HL-60/S4 (cell line): ENCODE data around the gene GALNT12.

ENCODE experiments used
- in situ Hi-C: fragments of 300-500 bp; cut with MboI; formaldehyde crosslinking; loops from 2 replicates; pipeline ENCODE4 v1.14.3; 2022; ENCODE audit warnings: low sequenced_read_pairs

Gene GALNT12

GRCh38 chr9:98781588-98782383 lies 25.7 kb upstream of the GALNT12 start:
- in situ Hi-C loops, result no loop called here

GRCh38 chr9:98783518-98784226 lies 23.8 kb upstream of the GALNT12 start:
- in situ Hi-C loops, result no loop called here

DNA sequence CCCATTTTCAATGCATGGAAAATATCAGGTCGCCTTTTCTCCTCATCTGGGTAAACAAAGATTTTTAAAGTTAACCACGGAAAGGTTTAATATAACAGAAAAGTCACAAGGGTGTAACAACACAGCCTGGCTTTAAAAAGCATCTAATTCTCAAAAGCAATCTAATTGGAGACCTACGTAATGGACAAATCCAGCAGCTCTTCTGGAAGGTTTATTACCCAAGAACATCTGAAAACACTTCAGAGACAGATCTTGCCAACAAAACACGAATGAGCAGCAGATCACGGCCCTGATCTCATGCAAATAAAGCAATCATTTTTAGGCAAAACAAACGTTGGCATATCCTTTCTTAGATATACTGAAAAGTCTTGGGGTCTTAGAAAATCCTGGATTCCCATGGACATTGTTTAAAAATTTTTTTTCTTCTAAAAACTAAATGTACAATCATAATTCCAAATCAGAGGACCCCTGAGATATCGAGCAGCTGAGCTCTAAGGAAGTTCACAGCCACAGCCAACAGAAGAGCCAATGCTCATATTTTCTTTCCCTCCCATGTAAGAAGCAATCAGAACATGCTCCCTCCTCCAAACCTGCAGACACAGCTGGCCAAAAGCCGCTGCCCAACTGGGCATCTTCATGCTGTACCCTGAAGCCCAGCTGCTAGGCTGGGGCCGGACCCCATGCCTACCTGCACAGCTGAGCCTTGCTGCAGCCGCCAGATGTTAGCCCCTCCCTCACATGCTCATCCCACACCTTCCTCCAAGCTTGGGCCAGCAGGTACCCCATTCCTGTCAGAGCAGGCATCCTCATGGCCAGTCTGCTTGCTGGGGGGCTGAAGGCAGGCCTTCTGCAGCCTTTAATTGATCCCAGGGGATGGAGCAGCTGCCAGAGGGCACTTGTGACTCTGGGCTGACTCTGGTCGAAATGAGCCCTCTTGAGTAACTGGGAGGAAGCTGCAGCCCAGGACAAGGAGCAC lies 22.4 kb upstream of the GALNT12 start:
- in situ Hi-C loops, result no loop called here

DNA sequence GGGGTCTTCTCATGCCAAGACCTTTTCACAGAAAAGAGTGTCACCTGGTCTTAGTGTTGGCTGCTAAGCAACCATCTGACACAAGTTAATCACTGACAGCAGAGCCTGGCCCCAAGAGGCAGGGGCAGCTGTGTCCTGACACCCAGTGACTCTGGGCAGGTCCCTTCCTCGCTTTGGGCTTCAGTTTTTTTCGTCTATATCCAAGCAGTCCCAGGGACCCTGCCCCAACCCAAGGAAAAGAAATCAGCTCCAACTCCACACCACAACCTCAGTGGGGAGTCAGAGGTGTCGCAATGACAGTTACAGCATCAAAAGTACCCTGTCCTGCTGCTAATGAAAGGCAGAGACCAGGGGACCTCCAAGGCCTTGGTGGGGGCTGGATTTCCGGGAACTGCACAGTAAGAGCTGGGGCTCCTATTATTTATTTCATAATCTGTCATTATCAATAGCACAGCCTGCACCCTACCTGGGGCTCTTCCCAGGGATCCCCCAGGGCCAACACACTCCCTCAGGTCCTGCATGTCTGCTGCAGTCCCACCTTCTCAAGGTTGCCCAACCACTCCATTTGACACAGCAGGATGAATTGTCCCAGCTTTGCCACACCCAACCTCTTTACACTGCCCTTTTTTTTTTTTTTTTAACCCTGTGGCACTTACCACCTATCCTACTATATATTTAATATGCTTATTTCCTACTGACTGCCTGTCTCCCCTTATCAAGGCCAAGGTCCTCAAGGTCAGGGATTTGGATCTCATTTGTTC lies 20.5 kb upstream of the GALNT12 start:
- in situ Hi-C loops, result no loop called here

DNA sequence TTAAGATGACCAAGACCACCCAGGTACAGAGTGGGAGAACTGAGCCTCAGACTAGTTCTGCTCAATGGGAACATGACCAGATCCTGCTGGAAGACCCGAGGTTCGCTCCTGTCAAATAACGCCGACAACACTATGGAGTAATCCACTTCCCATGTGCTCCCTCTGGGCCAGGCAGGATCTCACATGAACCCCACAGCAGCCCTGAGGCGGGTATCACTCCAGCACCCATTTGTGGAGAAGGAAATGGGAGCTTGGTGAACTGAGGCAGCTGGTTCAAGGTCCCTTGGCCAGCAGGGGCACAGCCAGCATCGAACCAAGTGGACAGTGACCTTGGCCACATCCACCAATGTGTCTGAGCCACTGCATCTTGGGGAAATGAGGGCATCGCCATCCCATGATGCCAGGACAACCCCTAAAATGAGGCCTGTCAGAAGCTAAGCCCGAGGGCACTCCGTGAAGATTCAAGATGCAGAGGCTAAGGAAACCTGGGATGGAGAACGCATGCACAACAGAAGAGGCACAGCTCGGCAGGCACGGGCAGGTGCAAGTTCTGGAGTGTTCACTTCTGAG lies 19.6 kb upstream of the GALNT12 start:
- in situ Hi-C loops, result no loop called here

GRCh38 chr9:98789483-98790133 lies 17.9 kb upstream of the GALNT12 start:
- in situ Hi-C loops, result no loop called here

GRCh38 chr9:98790134-98790841 lies 17.2 kb upstream of the GALNT12 start:
- in situ Hi-C loops, result no loop called here

GRCh38 chr9:98790842-98791607 lies 16.4 kb upstream of the GALNT12 start:
- in situ Hi-C loops, result no loop called here

DNA sequence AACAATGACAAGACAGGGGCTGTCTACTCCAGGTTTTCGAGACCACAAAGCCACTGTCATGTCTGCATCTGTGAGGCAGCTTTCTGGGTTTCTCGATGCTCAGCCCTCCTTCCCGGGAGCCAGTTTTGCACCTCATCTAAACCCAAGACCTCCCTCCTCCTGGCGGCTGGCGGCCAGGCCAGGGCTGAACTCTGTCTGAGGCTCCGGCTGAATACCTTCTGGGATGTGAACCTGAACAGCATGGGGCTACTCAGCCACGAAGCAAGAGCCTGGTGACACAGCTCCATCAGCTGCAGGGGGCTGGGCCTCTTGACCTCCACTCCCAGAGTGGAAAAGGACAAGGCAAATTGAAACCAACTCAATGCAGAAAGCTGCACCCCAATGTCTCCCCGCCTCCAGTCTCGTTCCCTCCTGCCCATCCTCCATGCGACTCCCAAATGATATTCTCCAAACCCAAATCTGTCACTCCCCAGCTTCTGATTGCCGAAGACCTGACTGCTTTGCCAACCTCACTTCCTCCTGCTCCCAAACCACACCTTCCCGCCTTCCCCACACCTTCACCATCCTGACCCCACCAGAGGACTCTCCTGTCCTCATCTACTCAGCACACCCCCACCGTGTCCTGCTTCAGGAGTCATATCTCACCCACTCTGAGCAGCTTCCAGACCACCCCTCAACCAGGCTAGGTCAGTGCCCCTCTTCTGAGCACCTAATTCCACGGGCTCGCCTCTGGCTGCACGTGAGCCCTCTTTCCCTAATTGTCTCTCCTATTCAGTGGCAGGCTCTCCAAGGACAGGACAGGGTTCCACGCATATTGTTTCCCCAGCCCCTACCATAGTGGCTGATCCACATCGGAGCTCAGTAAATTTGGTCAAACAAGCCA lies 15.6 kb upstream of the GALNT12 start:
- in situ Hi-C loops, result no loop called here

GRCh38 chr9:98793031-98793430 lies 14.4 kb upstream of the GALNT12 start:
- in situ Hi-C loops, result no loop called here

GRCh38 chr9:98794802-98795201 lies 12.7 kb upstream of the GALNT12 start:
- in situ Hi-C loops, result no loop called here

GRCh38 chr9:98795295-98795955 lies 12.0 kb upstream of the GALNT12 start:
- in situ Hi-C loops, result no loop called here

GRCh38 chr9:98795970-98796363 lies 11.5 kb upstream of the GALNT12 start:
- in situ Hi-C loops, result no loop called here

GRCh38 chr9:98796364-98797101 lies 10.9 kb upstream of the GALNT12 start, which contains the start of gene ANKS6:
ANKS6 (minus strand) TSS chr9:98796555; CDS start chr9:98796491, 64 bp downstream.
- in situ Hi-C loops, result no loop called here

DNA sequence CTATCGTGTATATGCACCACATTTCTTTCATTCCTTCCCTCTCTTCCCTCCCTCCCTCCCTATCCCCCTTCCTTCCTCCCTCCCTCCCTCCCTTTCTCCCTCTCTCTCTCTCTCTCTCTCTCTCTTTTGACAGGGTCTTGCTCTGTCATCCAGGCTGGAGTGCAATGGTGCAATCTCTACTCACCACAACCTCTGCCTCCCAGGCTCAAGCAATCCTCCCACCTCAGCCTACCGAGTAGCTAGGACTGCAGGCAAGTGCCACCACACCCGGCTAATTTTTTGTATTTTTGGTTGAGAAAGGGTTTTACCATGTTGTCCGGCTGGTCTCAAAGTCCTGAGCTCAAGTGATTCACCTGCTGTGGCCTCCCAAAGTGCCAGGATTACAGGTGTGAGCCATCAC lies 10.0 kb upstream of the GALNT12 start:
- in situ Hi-C loops, result no loop called here

GRCh38 chr9:98798254-98798653 lies 9.2 kb upstream of the GALNT12 start:
- in situ Hi-C loops, result no loop called here
